OCI-LY7 (cell line): ENCODE data around the gene FBXW7. TPM values are rescaled to one million over a fixed set of nuclear protein-coding genes. Genes with fewer than 3 reads are reported as not detected.

ENCODE experiments used
- BruUV-seq: library from RNA; stranded (reverse); fragments of 400-500 nt; replicated peaks from 2 replicates; lab custom pipeline; 2021; lab: Mats Ljungman, UMichigan
- CTCF ChIA-PET: fragments of 300-600 bp; sonication (Branson Sonifier 250); formaldehyde crosslinking; loops from one replicate; lab custom pipeline; 2022; ENCODE audit warnings: antibody characterized with exemption; ENCODE audit not compliant: unreplicated experiment; lab: Charles Lee
- POLR2A ChIA-PET: fragments of 300-600 bp; sonication (Branson Sonifier 250); formaldehyde crosslinking; loops from one replicate; lab custom pipeline; 2022; ENCODE audit warnings: antibody characterized with exemption; lab: Charles Lee
- DNase-seq: peaks from one replicate; pipeline ENCODE4 v3.0.0-alpha.2; 2015; ENCODE audit warnings: low spot score
- H2AFZ ChIP-seq: fragments of 200-600 bp; sonication (generic), shearing (Covaris generic); 2 replicates; pipeline ENCODE4 v1.6.1; 2014; ENCODE audit warnings: mild to moderate bottlenecking, antibody characterized with exemption, low read length, moderate library complexity
- H3K27ac ChIP-seq: fragments of 200-600 bp; sonication (generic); 2 replicates; pipeline ENCODE4 v1.5.1; 2014; ENCODE audit warnings: mixed run types, low read depth, mild to moderate bottlenecking, moderate library complexity, low read length, inconsistent platforms; ENCODE audit not compliant: poor library complexity, severe bottlenecking
- H3K36me3 ChIP-seq: fragments of 200-600 bp; sonication (generic); 2 replicates; pipeline ENCODE4 v1.6.1; 2014; ENCODE audit warnings: mild to moderate bottlenecking, antibody characterized with exemption, low read length, moderate library complexity, mixed read lengths; ENCODE audit not compliant: insufficient read depth
- H3K4me1 ChIP-seq: fragments of 200-600 bp; sonication (generic); 2 replicates; pipeline ENCODE4 v1.5.1; 2014; ENCODE audit warnings: mild to moderate bottlenecking, low read length; ENCODE audit not compliant: insufficient read depth, poor library complexity, severe bottlenecking
- H3K4me2 ChIP-seq: fragments of 200-600 bp; sonication (generic); 2 replicates; pipeline ENCODE4 v1.6.1; 2014; ENCODE audit warnings: mild to moderate bottlenecking, low read length
- H3K4me3 ChIP-seq: fragments of 200-600 bp; sonication (generic); 2 replicates; pipeline ENCODE4 v1.5.1; 2014; ENCODE audit warnings: mild to moderate bottlenecking, low read depth, low read length; ENCODE audit not compliant: poor library complexity, severe bottlenecking
- H3K79me2 ChIP-seq: fragments of 200-600 bp; sonication (generic); 2 replicates; pipeline ENCODE4 v1.6.1; 2016; ENCODE audit warnings: low read depth, mild to moderate bottlenecking, low read length, moderate library complexity, mixed read lengths; ENCODE audit not compliant: insufficient read depth
- H3K9me2 ChIP-seq: fragments of 200-600 bp; sonication (generic); 2 replicates; pipeline ENCODE4 v1.6.1; 2016; ENCODE audit warnings: mild to moderate bottlenecking, low read length, mixed read lengths; ENCODE audit not compliant: insufficient read depth
- H3K9me3 ChIP-seq: fragments of 200-600 bp; sonication (generic); 2 replicates; pipeline ENCODE4 v1.6.1; 2014; ENCODE audit warnings: mild to moderate bottlenecking, mixed run types, low read length, mixed read lengths
- H4K20me1 ChIP-seq: fragments of 200-600 bp; sonication (generic); 2 replicates; pipeline ENCODE4 v1.6.1; 2014; ENCODE audit warnings: mild to moderate bottlenecking, antibody characterized with exemption, low read length, moderate library complexity, mixed read lengths; ENCODE audit not compliant: insufficient read depth
- EZH2phosphoT487 ChIP-seq: fragments of 200-600 bp; sonication (generic); IDR thresholded peaks from 2 replicates; pipeline ENCODE4 v1.6.1; 2018; ENCODE audit warnings: low read depth, borderline replicate concordance, mild to moderate bottlenecking, mixed run types, antibody characterized with exemption, low read length, moderate library complexity, mixed read lengths
- intact Hi-C: fragments of 100-400 bp; cut with micrococcal nuclease; formaldehyde crosslinking; loops from one replicate; pipeline ENCODE4 v1.10.0; 2022; ENCODE audit not compliant: unreplicated experiment
- total RNA-seq, 2 experiments: library from RNA; depleted of rRNA in 1 of 2; stranded (reverse); fragments of >200 nt in 1 of 2; shearing (Covaris generic) in 1 of 2; gene quantifications; 2 replicates each; pipeline ENCODE4 v1.2.3, GENCODE V29; 2014 to 2022
- TF ChIP-seq, protein P1 (sequence below): fragments of 200-600 bp; sonication (generic); conservative IDR thresholded peaks from 2 replicates; pipeline ENCODE4 v1.5.1; 2014; ENCODE audit warnings: mild to moderate bottlenecking, antibody characterized with exemption, low read length, moderate library complexity, mixed read lengths

FBXW7 gene
- total RNA-seq, 2 experiments from 2014 or later = 58.8 to 102 TPM

DNA sequence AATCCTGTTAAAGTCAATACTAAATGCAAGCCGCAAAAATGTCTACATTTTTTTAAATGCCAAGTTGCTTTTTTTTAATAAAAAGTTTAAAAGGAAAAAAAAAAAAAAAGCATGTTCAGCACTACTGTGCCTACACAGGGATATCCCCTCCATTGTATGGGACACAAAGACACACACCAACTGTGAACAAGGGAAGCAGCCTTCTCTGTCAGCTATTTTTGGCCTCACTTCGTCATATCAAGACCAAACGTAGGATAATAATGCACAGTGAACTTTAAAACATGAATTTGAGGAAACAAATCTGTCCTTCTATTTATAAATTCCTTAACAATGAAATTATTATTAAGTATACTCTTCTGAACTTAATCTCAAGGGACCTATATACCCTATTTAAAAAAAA lies 4.4 kb downstream of the FBXW7 start:
- no peaks in the 10 kb centered on the region for H3K9me2 ChIP-seq
- H3K9me3 ChIP-seq = no peaks in the 10 kb centered on the region
- peak overlapping the region; percentile 95 for H3K4me2 ChIP-seq
- TF ChIP-seq EZH2phosphoT487 = no peak
- TF ChIP-seq, protein P1, sequence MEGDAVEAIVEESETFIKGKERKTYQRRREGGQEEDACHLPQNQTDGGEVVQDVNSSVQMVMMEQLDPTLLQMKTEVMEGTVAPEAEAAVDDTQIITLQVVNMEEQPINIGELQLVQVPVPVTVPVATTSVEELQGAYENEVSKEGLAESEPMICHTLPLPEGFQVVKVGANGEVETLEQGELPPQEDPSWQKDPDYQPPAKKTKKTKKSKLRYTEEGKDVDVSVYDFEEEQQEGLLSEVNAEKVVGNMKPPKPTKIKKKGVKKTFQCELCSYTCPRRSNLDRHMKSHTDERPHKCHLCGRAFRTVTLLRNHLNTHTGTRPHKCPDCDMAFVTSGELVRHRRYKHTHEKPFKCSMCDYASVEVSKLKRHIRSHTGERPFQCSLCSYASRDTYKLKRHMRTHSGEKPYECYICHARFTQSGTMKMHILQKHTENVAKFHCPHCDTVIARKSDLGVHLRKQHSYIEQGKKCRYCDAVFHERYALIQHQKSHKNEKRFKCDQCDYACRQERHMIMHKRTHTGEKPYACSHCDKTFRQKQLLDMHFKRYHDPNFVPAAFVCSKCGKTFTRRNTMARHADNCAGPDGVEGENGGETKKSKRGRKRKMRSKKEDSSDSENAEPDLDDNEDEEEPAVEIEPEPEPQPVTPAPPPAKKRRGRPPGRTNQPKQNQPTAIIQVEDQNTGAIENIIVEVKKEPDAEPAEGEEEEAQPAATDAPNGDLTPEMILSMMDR = no peak
- H3K27ac ChIP-seq = no peak overlapping the region
- CTCF ChIA-PET = no interaction called here
- no peak for DNase-seq
- H4K20me1 ChIP-seq = peaks cover 40% of the 10 kb centered on the region
- no peak overlapping the region for H2AFZ ChIP-seq
- POLR2A ChIA-PET = interaction anchor here (0.7 to 3.0 kb wide), 4 partner anchors 9 to 147 kb away, joined by 3 to 16 read pairs (median 9); no protein-coding TSS in a partner anchor
- intact Hi-C loops = no loop called here
- no TSS peak for BruUV-seq
- H3K4me3 ChIP-seq = no peak overlapping the region
- peaks cover 48% of the 10 kb centered on the region for H3K36me3 ChIP-seq
- peaks cover 36% of the 10 kb centered on the region for H3K4me1 ChIP-seq
- peaks cover 94% of the 10 kb centered on the region for H3K79me2 ChIP-seq

- Histone ChIP-seq H3K79me2 (peaks cover 100% of the 10 kb centered on the region), H3K4me1 (peaks cover 36% of the 10 kb centered on the region), H4K20me1 (peaks cover 44% of the 10 kb centered on the region), H3K9me3 (no peaks in the 10 kb centered on the region), H3K4me3 (no peak overlapping the region), H3K36me3 (peaks cover 55% of the 10 kb centered on the region), H3K4me2 (peak overlapping the region; percentile 95; the same call in 1 of the 2 replicates), H3K9me2 (no peaks in the 10 kb centered on the region), H2AFZ (no peak overlapping the region), H3K27ac (no peak overlapping the region)
- intact Hi-C loops = no loop called here
- no peak for DNase-seq
- CTCF ChIA-PET = no interaction called here
- POLR2A ChIA-PET = interaction anchor here (0.5 to 3.0 kb wide), 7 partner anchors 8 to 800 kb away, joined by 3 to 16 read pairs (median 3); no protein-coding TSS in a partner anchor
- no TSS peak for BruUV-seq
- no peak for TF ChIP-seq EZH2phosphoT487
- TF ChIP-seq, protein P1 = no peak
Measured at GRCh38 chr4:152530600-152530999, 5.3 kb downstream of the FBXW7 start.

- ChIA-PET POLR2A (interaction anchor here (0.6 to 3.0 kb wide), 5 partner anchors 28 to 149 kb away, joined by 3 to 14 read pairs (median 3); no protein-coding TSS in a partner anchor), CTCF (no interaction called here)
- Histone ChIP-seq H3K9me2 (no peaks in the 10 kb centered on the region), H4K20me1 (peaks cover 44% of the 10 kb centered on the region), H3K36me3 (peaks cover 59% of the 10 kb centered on the region), H3K4me3 (no peak overlapping the region), H3K79me2 (peaks cover 100% of the 10 kb centered on the region), H3K27ac (no peak overlapping the region), H2AFZ (no peak overlapping the region), H3K4me2 (0 out of 2 replicates have a peak overlapping the region, but pooled peaks have one; percentile 95), H3K9me3 (no peaks in the 10 kb centered on the region), H3K4me1 (peaks cover 36% of the 10 kb centered on the region)
- no TSS peak for BruUV-seq
- intact Hi-C loops = no loop called here
- TF ChIP-seq, protein P1 = no peak
- TF ChIP-seq EZH2phosphoT487 = no peak
- no peak for DNase-seq
Measured at GRCh38 chr4:152529880-152530279, 6.0 kb downstream of the FBXW7 start.
